ENCODE data around the gene GRB10. TPM values are rescaled to one million over a fixed set of nuclear protein-coding genes. Genes with fewer than 3 reads are reported as not detected.

GRB10 gene
- total RNA-seq, 1 donor from 2014 or later: 48.6 TPM

DNA sequence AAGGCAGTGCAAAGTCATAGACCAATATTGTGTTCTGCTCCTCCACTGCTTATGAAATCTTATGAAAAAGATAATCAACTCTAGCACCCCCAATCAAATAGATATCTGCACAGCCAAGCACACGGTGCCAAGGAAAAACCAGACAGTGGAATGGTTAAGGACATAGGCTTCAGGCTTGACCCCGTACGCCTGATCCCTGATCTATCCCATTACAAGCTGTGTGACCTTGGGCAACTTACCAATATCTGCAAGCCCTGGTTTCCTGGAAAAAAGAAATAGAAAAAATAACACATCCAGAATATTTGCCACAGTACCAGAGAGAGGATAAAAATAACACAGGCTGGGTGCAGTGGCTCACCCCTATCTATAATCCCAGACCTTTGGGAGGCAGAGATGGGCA is 56.9 kb downstream of the GRB10 start:
- Histone ChIP-seq H3K27ac (no peak overlapping the region), H3K9me3 (no peaks in the 10 kb centered on the region), H3K4me3 (no peak overlapping the region), H3K4me1 (peaks cover 21% of the 10 kb centered on the region), H3K36me3 (no peaks in the 10 kb centered on the region), H3K27me3 (no peaks in the 10 kb centered on the region)
- TF ChIP-seq, protein P1, sequence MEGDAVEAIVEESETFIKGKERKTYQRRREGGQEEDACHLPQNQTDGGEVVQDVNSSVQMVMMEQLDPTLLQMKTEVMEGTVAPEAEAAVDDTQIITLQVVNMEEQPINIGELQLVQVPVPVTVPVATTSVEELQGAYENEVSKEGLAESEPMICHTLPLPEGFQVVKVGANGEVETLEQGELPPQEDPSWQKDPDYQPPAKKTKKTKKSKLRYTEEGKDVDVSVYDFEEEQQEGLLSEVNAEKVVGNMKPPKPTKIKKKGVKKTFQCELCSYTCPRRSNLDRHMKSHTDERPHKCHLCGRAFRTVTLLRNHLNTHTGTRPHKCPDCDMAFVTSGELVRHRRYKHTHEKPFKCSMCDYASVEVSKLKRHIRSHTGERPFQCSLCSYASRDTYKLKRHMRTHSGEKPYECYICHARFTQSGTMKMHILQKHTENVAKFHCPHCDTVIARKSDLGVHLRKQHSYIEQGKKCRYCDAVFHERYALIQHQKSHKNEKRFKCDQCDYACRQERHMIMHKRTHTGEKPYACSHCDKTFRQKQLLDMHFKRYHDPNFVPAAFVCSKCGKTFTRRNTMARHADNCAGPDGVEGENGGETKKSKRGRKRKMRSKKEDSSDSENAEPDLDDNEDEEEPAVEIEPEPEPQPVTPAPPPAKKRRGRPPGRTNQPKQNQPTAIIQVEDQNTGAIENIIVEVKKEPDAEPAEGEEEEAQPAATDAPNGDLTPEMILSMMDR (IDR thresholded peaks at IDR 0.05): no peak
- TF ChIP-seq POLR2AphosphoS5 (IDR thresholded peaks at IDR 0.05; ENCODE audit: insufficient read depth in 1 of 2, low read depth in 1 of 2) (no peak), POLR2A (IDR thresholded peaks at IDR 0.05) (no peak)
- intact Hi-C loops (cut with DNase I): no loop called here
- no peak for DNase-seq (ENCODE audit: extremely low spot score in 2 of 2)

DNA sequence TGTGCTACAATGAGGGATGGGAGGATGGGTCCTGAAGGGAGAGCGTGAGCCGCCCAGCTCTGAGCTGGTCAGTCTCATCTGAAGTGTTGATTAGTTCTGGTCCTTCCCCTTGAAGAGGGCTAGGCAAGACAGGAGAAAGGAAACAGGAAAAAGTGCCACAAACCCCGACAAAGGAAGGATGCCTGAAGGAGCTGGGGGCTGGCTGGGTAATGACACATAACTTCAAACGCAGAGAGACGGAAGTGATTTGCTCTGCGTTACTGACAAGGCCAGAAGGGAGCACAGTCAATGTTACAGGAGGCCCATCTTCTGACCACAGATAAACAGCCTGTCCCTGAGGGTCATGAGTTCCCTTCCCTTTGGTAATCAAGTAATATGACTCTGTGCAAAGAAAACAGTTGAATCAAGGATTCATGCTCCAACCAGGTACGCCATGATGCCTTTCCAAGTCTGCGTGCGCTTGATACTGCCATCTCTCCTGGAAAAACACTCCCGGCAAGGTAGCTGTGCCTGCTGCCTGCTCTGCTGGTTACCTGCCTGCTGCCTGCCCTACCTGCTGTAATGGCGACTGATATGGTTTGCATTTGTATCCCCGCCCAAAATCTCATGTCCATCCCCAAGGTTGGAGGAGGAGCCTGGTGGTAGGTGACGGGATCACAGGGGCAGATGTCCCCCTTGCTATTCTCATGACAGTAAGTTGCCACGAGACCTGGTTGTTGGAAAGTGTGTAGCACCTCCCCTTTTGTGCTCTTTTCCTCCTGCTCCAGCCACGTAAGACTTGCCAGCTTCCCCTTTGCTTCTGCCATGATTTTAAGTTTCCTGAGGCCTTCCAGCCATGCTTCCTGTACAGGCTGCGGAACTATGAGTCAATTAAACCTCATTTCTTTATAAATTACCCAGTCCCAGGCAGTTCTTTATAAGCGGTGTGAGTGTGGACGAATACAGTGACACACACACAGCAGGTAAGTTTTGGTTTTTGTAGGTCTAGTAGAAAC is 57.9 kb downstream of the GRB10 start:
- no peak overlapping the region for H3K4me3 ChIP-seq
- H3K36me3 ChIP-seq: no peaks in the 10 kb centered on the region
- H3K4me1 ChIP-seq: peaks cover 17% of the 10 kb centered on the region
- intact Hi-C loops (cut with DNase I): no loop called here
- peak in 1 of 2 donors; percentile 54 for DNase-seq (ENCODE audit: extremely low spot score in 2 of 2)
- no peak overlapping the region for H3K27ac ChIP-seq
- H3K9me3 ChIP-seq: no peaks in the 10 kb centered on the region
- TF ChIP-seq, protein P1 (IDR thresholded peaks at IDR 0.05): no peak
- no peak for TF ChIP-seq POLR2A (IDR thresholded peaks at IDR 0.05)
- no peak for TF ChIP-seq POLR2AphosphoS5 (IDR thresholded peaks at IDR 0.05; ENCODE audit: insufficient read depth in 1 of 2, low read depth in 1 of 2)
- H3K27me3 ChIP-seq: no peaks in the 10 kb centered on the region

DNA sequence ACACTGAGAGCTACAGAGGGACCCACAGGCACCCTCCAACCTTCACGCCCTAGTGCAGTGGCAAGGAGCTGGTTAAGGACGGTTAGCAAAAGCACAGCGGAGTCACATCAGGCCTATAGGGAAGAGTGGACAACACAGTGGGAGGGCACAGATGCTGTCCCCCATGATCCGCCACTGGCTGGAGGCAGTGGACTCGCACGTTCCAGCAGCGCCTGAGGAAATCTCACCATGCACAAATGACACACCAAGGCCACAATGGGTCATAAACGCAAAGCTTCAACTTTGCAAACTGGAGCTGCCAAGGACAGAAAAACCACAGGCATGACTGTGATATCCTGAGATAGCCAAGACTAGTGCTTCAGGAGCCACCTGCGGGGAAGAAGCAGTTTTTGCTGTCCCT is 58.8 kb downstream of the GRB10 start:
- TF ChIP-seq, protein P1 (IDR thresholded peaks at IDR 0.05): no peak
- TF ChIP-seq POLR2A (IDR thresholded peaks at IDR 0.05) (no peak), POLR2AphosphoS5 (IDR thresholded peaks at IDR 0.05; ENCODE audit: insufficient read depth in 1 of 2, low read depth in 1 of 2) (no peak)
- Histone ChIP-seq H3K27ac (no peak overlapping the region), H3K4me1 (peaks cover 17% of the 10 kb centered on the region), H3K9me3 (no peaks in the 10 kb centered on the region), H3K36me3 (no peaks in the 10 kb centered on the region), H3K4me3 (no peak overlapping the region), H3K27me3 (no peaks in the 10 kb centered on the region)
- intact Hi-C loops (cut with DNase I): no loop called here
- peak in 1 of 2 donors; percentile 74 for DNase-seq (ENCODE audit: extremely low spot score in 2 of 2)

DNA sequence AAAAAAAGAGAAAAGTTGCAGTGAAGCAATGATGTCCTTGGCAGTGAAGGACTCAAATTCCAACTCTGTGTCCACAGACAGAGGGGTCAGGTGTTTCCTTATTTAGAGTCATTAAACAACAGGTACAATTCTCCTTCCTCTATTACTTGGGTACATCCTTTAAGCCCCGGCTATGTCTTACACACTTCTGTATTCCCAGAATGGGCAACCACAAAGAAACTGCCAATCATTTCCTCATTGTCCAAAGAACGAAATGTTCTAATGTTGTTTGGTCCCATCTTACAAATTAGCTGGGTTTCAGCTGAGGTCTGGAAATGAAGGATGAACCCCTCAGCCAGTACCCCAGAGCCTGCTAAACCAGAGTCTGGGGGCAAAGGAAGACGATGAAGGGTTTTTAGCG is 59.5 kb downstream of the GRB10 start:
- Histone ChIP-seq H3K27ac (no peak overlapping the region), H3K36me3 (no peaks in the 10 kb centered on the region), H3K4me1 (peaks cover 10% of the 10 kb centered on the region), H3K4me3 (no peak overlapping the region), H3K27me3 (no peaks in the 10 kb centered on the region), H3K9me3 (no peaks in the 10 kb centered on the region)
- DNase-seq (ENCODE audit: extremely low spot score in 2 of 2): no peak
- intact Hi-C loops (cut with DNase I): no loop called here
- TF ChIP-seq, protein P1 (IDR thresholded peaks at IDR 0.05): no peak

DNA sequence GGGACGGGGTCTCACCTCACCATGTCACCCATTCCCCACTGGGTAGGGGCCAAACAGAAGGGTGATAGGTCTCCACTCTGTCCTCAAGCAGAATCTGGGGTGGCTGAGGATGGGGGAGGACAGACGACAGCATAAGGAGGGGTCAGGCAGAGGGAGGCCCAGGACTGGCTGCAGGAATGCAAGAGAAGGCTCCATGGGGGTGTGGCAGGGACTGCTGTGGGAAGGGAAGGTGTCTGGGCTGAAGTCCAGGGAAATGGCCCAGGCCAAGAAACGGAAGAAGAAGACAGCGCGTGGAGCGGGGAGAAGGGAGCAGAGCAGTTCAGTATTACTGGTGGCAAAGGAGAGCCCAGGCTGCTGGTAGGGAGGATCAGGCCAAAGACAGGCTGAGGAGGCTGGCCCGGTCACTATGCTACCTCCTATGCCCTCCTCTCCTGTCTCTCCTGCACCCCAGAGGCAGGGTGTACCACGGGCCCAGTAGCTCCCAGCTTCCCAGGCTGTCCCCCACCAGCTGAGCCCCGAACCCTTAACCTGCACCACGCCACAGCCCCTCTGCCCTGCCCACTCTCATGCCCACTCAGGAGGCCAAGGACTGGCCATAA is 60.9 kb downstream of the GRB10 start:
- intact Hi-C loops (cut with DNase I): no loop called here
- Histone ChIP-seq H3K27ac (no peak overlapping the region), H3K9me3 (no peaks in the 10 kb centered on the region), H3K27me3 (no peaks in the 10 kb centered on the region), H3K4me1 (peaks cover 8% of the 10 kb centered on the region), H3K4me3 (no peak overlapping the region), H3K36me3 (no peaks in the 10 kb centered on the region)
- no peak for DNase-seq (ENCODE audit: extremely low spot score in 2 of 2)
- no peak for TF ChIP-seq POLR2AphosphoS5 (IDR thresholded peaks at IDR 0.05; ENCODE audit: insufficient read depth in 1 of 2, low read depth in 1 of 2)
- TF ChIP-seq, protein P1 (IDR thresholded peaks at IDR 0.05): no peak
- no peak for TF ChIP-seq POLR2A (IDR thresholded peaks at IDR 0.05)
